HS-27A (cell line): ENCODE results near the gene TMEM114.

Experiments
- DNase-seq: peaks from one replicate; pipeline ENCODE4 v3.0.0-alpha.2; 2012; ENCODE audit warnings: low read depth, missing footprints

Gene TMEM114

GRCh38 chr16:8589900-8590688 is at the start of gene TMEM114:
Gene TMEM114, minus strand, starts transcription at chr16:8590511. Its CDS starts 673 bp downstream, at chr16:8589838.
- no peak for DNase-seq

GRCh38 chr16:8639694-8640093 is 49.4 kb upstream of the TMEM114 start:
- no peak for DNase-seq

DNA sequence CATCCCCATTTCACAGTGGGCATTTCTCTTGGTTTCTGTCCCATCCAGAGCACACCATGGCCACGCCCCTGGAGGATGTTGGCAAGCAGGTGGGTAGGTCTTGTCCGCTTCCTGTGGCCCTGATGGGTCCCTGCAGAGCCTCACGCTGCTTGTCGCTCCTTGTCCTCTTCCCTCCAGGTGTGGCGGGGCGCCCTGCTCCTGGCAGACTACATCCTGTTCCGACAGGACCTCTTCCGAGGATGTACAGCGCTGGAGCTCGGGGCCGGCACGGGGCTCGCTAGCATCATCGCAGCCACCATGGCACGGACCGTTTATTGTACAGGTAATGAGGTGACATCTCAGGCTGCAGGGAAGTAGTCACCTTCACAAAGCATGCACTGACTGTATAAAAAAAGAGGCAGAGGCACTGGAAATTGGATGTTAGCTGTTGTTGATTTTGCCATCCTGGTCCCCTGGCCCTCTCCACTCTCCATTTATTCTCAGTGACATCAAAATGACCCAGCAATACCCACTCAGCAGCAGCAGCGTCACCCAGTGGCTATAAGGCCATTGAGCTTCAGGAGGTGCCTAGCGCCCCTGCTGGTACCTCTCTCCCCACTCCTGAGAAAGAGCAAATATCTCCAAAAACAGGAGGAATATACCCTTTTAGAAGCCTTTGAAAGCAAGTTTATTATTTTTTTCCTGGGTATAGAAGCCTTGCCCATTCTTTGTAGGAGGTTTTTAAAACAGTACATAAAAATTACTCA is 44.9 kb upstream of the TMEM114 start:
- DNase-seq = no peak

DNA sequence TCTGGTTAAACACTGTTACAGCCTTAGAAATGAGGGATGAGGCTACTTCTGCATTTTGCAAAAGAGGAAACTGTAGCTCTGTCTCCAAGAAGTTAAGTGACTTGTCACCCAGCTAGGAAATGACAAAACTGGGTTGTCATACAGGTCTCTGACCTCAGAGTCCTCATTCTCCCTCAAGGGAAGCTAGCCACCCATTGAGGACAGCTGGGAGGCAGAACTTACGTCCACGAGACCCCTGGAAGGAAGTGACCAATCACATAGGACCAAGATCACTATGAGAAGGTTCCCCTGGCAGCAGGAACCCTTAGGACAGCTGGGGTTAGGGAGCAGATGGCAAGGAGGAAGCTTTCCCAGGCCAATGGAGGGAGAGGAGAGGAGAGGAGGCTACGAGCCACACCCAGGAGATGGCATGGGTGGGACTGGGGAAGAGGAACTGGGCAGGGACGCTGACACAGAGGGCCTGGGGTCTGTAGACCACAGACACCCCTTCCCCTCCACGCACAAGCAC is 42.4 kb upstream of the TMEM114 start:
- no peak for DNase-seq

DNA sequence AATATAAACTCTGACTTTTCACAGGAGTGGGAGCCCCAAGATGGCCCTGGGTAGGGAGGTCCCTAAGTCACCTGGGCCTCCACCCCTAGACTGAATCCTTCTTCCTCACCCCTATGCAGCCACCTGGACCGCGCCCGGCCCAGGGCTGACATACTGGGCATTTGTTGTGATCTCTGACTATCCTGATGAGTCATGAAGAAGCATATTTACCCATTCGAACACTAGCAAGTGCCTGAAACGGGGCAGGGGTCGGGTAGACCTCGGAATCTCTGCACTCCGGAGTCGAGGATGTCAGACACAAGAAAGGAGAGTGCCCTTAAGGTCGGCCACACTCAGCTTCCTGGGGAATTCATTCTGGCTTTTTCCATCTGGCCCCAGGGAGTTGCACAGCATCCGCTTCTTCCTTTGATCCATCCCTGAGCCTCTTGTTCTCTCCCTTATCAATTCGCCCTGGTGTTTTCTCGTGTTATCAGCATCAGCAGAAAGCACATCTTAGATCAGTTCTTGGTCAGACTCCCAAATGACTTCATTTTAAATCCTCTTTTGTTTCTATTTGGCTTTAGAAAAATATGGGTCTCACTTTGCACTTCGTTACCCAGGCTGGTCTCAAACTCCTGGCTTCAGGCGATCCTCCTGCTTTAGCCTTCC is 41.6 kb upstream of the TMEM114 start:
- DNase-seq = no peak

GRCh38 chr16:8631373-8631772 is 41.1 kb upstream of the TMEM114 start:
- no peak for DNase-seq

DNA sequence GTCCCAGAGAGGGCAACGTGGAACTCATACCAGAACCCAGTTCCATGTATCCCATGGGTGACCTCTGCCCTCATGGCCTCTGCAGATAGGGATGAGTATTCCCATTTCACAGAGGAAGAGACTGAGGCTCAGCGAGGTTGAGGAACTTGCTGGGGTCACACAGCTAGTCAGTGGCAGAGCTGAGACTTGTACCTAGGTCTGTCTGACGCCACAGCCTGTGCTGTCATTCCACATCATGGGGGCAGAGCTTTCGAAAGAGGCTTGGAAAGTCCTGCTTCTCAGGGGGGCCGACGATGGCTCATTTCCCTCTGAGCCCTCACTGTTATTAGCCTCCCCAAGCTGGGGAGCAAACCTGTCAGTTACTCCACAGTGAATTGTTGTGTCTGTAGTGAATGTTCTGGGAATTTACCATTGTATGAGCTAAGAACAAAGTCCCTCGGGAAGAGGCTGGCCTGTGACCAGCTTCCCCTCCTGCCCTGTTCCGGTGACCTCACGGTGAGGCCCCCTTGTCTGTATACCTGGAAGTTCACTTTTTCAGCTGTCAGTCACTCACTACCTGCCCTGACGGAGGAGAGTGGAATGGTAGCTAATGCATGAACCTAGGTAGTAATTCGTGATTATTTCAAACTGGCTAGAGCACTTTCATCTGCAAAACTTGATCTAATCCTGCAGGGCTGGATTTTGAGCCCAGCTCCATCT is 40.1 kb upstream of the TMEM114 start:
- DNase-seq = no peak

GRCh38 chr16:8628981-8629725 is 38.8 kb upstream of the TMEM114 start:
- DNase-seq = no peak

- DNase-seq = no peak
Observed at GRCh38 chr16:8627456-8627855, 37.1 kb upstream of the TMEM114 start.

GRCh38 chr16:8626946-8627345 is 36.6 kb upstream of the TMEM114 start:
- no peak for DNase-seq

DNA sequence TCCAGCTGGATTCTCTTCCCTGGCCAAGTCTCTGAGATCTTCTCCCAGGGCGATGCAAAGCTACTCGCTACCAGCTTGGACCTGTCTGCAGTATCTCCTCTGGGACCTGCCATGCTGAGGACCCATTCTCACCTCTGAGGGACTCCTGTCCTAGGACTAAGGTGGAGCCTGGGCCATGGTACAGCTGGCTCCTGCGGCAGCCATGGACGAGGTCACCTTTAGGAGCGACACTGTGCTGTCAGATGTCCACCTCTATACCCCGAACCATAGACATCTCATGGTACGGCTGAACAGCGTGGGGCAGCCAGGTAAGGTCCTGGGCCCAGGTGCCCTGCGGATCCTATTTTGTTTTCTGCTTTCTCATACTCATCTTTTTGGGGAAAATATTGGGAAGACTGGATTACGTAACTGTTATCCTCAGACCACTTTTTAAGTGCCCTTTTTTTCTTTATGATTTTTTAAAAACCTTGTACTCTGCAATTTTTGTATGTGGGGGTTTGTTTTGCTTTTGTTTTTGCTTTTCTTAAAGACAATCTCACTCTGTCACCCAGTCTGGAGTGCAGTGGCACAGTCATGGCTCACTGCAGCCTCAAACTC is 35.3 kb upstream of the TMEM114 start:
- no peak for DNase-seq

DNA sequence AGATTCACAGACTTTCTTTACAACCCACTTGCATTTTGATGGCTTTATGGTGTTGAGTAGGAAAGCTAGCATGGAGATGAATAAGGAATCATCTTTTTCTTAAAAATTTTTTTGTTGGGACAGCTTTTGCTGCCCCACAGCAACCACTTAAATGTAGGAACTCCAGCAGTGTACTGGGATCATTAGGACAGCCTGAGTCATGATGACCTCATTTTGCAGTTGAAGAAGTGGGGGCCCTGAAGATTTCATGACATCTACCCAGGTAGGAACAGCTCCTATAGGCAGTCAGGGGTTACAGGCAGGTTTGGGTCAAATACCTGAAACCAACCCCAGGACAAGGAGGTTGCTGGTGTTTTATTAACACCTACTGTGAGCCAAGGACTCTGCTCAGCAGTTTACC is 33.3 kb upstream of the TMEM114 start:
- DNase-seq = no peak

GRCh38 chr16:8622315-8622656 is 32.0 kb upstream of the TMEM114 start:
- no peak for DNase-seq

DNA sequence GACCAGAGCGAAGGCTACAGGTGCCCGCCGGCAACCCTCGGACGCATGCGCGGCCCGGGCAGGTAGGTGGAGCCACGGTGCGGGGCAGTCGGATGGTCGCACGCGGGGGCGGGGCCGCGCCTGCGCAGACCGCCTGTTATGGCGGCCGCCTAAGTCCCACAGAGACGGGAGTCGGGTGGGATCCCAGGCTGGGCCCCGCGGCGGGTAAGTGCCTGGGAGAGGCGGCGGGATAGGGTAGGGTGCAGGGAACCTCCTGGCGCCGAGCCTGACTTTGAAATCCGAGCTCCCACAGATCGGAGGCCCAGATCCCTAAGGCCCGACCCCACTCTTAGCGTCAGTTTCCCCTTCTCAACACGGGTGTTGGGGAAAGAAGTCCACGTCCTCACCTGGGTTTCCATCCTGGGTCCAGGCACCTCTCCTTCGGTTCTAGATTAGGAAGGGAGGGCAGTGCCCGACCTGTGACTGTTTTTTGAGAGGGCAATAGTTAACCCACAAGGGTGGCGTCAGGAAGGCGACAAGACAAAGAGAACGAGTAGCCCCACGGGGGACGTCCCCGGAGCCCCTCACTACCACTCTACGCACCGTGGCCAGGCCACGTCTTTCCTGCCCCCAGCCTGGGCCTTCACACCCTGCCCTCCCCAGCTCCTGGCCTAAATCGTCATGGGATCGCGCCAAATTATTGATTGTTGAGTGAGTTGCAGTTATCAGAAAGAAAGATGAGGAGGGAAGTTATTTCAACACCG is 31.4 kb upstream of the TMEM114 start, which contains the start of gene METTL22:
METTL22 (plus strand) TSS at position 127 of the 743 bp plus-strand sequence. CDS start 3,968 bp downstream, outside the sequence.
- DNase-seq = no peak

GRCh38 chr16:8621222-8621571 is 30.9 kb upstream of the TMEM114 start:
- DNase-seq = no peak

DNA sequence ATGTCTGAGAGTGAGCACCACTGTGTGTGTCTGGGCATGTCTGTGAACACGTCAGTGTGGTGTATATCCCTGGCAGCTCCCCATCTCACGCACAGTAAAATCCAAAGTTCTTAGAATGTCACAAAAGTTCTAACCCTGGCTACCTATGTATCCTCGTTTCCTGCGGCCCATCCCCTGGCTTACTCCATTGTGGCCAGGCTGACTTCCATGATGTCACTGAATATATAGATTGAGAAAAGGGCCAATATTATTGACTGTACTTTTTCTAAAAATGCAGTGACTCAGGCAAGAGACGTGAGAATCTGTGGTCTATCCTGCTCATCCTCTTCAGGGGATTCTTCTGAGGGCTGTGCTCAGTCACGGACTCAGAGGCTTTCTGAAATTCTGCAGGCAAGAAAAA is 30.2 kb upstream of the TMEM114 start:
- no peak for DNase-seq

DNA sequence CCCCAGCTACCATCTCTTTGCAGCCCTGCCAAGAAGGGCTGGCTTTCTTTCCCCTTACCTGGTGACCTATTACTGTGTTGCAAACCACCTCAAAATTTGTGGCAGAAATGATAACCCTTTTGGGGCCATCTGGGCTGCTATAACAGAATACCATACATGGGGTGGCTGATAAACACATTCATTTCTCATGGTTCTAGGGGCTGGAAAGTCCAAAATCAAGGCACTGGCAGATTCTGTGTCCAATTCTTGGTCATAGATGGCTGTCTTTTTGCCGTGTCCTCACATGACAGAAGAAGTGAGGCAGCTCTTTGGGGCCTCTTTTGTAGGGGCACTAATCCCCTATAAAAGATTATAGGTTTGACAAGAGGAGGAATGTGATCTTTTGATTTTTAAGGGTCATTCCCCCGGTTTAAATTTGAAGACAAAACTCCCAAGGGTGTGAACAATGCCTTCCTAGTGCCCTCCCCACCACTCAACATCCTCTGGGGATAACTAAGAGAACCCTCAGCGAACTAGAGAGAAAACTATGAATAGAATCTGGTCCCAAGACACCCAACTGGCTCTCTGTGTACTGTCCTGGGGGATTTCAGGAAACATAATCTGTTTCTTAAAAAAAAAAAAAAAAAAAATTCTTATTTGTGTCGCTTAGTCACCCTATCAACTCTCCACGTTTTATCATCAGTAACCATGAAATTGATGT is 29.5 kb upstream of the TMEM114 start:
- DNase-seq = no peak

- no peak for DNase-seq
Observed at GRCh38 chr16:8614435-8615029, 24.2 kb upstream of the TMEM114 start.

- DNase-seq = no peak
Observed at GRCh38 chr16:8611886-8612600, 21.7 kb upstream of the TMEM114 start.
